Hepatic stellate cell (primary cell): ENCODE data around the gene TMEM263.
A peak's percentile ranks its signal among the peaks of the same experiment; 100 is the strongest.
"Not testable (repeated sequence)": the region's sequence is repeated elsewhere in the genome, so short reads cannot be mapped to it uniquely, and the experiment has no call there.

Source experiments
- DNase-seq: peaks from one replicate; pipeline ENCODE4 v3.0.0; 2011; ENCODE audit warnings: low spot score

The TMEM263 gene

GRCh38 chr12:106955377-106956047 is at the start of gene TMEM263:
Gene TMEM263, plus strand, starts transcription at chr12:106955907. Its CDS starts 11,210 bp downstream, at chr12:106967117.
- DNase-seq = peak; percentile 95

DNA sequence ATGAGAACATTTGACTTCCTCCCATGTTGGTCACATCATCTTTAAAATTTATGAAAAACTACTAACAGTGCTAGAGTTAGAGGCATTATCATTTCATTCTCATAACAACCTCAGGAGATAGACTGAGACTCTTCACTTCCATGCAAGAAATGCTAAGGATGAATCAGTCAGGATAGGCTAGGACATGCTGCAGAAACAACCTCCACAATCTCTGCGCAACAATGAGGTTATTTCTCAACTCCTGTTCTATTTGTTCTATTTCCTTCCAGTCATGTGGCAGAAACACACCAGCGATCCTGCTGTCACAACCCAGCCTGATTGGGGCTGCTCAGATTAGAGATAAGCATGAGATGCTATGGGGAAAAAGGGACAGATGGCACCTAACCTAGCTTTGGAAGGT is 49.0 kb upstream of the TMEM263 start:
- no peak for DNase-seq

DNA sequence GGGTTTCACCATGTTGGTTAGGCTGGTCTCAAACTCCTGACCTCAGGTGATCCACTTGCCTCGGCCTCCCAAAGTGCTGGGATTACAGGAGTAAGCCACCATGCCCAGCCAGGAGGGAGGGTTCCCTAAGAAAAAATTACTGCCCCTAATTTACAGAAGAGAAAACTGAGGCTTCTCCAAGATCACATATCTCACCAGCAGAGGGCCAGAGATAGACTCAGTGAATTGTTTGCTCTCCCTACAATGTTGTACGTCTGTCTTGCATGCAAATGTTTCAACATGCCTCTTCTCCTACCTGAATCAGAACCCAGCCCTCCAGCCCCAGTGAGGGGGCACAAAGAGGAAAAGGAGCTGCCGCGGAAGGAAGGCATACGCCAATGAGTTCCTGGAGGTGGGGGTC is 48.3 kb upstream of the TMEM263 start:
- no peak for DNase-seq

- no peak for DNase-seq
These were observed 47.9 kb upstream of the TMEM263 start for GRCh38 chr12:106907846-106908245.

GRCh38 chr12:106908561-106908960 is 47.1 kb upstream of the TMEM263 start:
- DNase-seq = no peak

- no peak for DNase-seq
These were observed 45.5 kb upstream of the TMEM263 start for GRCh38 chr12:106910202-106910601.

- DNase-seq = no peak
These were observed 44.1 kb upstream of the TMEM263 start for GRCh38 chr12:106911581-106911980.

DNA sequence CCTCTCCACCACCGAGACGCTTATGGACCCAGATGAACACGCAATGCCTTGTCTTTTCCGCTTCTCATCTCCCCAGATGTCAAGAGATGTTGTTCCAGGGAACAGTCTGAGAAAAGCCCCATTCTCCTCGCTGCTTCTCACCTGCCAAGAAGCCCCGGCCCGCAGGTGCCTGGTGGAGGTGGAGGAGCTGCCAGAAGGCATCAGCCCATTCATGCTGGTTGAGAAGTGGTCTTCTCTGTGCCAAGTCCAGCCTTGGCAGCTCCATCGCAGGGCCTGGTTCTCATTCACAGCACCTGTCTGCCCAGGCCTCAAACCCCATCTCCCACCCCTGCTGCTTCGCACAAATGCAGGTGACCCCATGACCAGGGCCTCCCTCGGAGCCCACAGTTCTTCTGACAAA is 42.3 kb upstream of the TMEM263 start:
- DNase-seq = no peak

GRCh38 chr12:106914796-106915634 is 40.7 kb upstream of the TMEM263 start:
- DNase-seq = no peak

DNA sequence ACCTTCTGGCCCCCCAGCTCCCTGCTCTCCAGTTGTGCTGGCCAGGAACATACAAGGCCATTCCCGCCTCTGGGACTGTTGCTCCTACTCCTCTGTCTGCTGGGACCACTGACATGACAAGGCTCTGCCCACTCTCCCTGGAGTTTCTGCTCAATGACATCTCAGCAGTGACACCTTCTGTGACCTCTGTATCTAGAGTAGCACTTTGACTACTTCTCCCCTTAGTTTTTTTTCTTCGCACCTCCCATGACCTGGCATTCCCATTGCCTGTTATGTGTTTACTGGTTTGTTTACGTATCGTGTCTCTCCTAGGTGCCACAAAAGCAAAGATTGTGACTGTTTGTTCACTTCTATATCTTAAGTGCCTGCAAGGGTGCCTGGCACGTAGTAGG is 40.1 kb upstream of the TMEM263 start:
- DNase-seq = no peak

GRCh38 chr12:106917503-106917902 is 38.2 kb upstream of the TMEM263 start:
- DNase-seq = no peak

GRCh38 chr12:106918746-106919145 is 37.0 kb upstream of the TMEM263 start:
- no peak for DNase-seq

- DNase-seq = peak; percentile 36
These were observed 35.7 kb upstream of the TMEM263 start for GRCh38 chr12:106919910-106920544.

DNA sequence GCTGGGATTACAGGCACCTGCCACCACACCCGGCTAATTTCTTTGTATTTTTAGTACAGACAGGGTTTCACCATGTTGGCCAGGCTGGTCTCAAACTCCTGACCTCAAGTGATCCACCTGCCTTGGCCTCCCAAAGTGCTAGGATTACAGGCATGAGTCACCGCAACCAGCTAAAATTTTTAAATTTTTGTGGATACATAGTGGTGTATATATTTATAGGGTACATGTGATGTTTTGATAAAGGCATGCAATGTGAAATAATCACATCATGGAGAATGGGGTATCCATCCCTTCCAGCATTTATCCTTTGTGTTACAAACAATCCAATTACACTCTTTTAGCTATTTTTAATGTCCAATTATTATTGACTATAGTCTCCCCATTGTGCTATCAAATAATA is 33.7 kb upstream of the TMEM263 start:
- DNase-seq = not testable (repeated sequence)

DNA sequence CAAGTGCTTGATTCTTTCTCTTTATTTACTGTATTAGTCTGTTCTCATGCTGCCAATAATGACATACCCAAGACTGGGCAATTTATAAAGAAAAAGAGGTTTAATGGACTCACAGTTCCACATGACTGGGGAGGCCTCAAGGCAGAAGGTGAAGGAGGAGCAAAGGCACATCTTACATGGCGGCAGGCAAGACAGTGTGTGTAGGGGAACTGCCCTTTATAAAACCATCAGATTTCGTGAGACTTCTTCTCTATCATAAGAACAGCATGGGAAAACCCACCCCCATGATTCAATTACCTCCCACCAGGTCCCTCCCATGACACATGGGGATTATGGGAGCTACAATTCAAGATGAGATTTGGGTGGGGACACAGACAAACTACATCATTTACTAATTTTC is 32.1 kb upstream of the TMEM263 start:
- not testable (repeated sequence) for DNase-seq

DNA sequence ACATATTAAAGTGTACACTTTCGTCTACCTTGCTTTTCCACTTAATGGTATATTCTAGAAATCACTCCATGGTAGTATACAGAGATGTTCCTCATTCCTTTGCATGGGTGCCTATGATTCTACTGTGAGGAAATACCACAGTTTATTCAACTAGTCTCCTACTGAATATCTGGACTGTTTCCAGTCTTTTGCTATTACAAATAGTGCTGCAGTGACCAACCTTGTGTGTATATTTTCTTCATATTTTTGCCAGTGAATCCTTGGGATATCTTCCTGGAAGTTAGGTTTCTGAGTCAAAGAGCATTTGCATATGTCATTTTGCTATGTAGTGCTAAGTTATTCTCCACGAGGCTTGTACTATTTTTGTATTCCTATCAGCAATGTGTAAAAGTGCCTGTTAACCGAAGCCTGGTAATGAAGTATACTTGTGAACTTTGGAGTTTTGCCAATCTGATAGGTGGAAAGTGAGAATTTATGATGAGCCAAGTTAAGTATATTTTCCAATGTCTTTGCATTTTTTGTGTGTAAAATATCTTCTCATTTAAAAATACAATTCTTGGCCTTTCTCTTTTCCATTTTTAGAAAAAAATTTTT is 31.3 kb upstream of the TMEM263 start:
- DNase-seq = no peak

GRCh38 chr12:106926657-106927056 is 29.1 kb upstream of the TMEM263 start:
- DNase-seq = no peak

- DNase-seq = no peak
These were observed 21.4 kb upstream of the TMEM263 start for GRCh38 chr12:106934277-106934676.

DNA sequence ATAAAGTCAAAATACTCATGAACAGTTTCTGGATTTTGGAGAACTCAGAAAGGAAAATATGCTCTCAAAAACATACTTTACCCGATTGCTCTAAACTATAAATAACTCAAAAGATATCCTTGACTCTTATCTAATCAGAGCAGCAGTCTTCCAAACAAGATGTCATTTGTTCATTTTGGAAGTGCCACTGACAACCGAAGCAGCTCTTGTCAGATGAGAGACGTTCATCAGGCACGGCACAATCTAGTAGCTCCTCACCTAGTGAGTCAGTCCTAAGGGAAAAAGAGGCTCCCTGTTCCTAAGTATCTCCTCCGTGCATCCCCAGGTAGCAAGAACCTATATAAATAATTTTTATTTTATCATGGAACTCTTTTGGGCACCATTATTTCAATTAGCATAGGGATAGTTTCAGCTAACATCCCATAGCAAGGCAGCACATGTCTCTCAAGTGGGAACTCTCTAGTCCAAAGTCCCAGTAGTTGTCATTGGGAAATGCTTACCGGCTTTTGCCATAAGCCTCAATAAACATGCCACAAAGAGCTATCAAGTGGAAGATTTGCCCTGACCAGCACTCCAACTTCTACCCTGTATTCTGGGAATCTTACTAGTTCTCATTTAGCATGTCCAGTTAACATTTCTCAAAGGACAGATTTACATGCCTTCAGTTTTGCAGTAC is 14.1 kb upstream of the TMEM263 start:
- DNase-seq = no peak

DNA sequence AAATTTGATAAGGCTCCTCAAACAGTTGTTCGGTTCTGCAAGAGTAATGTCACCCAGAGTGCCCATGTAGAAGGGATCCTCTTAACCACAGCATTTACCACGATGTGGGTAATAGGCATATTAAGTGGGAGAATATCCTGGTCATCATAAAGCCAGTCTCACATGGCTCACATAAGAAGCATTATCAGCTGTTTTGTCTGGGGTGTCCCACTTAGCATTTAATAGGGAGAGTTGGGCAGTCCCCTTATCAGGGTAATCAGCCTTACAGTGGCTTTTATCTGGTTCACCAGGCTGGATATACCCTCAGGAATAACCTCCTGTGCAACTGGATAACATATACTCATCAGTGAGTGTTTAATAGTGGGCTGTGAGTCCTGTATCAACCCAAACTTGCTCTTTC is 12.9 kb upstream of the TMEM263 start:
- DNase-seq = no peak

DNA sequence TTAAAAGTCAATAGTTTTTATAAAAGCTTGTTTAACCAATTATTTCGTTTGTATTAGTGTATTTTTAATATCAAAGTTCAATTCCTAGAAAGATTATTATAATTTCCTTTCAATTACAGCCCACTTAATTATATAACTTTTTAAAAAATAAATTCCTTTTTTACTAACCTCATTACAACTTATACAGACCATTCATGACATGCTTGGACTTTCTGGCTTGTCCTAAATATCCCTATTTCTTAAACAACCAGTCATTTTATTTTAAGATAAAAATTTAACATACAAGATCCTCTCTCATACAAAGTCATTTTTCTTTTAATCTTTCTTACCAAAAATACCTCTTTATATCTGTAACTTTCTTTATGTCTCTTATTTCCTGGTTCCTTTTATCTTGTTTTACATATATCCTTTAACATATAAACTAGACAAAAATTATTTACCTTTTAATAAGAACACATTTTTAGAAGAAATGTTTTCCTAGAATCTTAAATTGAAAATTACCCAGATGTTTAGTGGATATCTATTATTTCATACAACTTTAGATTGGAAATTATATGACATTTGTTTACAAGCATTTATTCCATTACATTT is 10.4 kb upstream of the TMEM263 start:
- DNase-seq = no peak

DNA sequence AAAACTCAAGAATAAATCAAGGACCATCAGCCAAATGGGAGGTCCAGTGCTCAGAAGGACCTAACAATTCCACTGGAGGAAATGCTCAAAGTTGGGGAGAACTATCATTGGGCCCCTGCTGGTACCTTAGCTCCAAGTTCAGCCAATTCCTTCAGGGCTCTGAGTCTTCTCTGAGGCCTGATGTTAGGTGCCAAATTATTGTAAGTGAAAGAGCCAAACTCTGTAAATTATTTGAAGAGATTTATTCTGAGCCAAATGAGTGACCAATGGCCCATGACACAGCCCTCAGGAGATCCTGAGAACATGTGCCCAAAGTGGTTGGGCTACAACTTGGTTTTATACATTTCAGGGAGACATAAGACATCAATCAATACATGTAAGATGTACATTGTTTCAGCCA is 8.2 kb upstream of the TMEM263 start:
- no peak for DNase-seq
